BE2C (cell line): Measurements from ENCODE around the gene ARMC9.

Experiments used
- DNase-seq: peaks from one replicate; pipeline ENCODE4 v3.0.0-alpha.2; 2020
- H3K27me3 ChIP-seq: fragments of 250-450 bp; sonication (Bioruptor Pico); 2 replicates; pipeline ENCODE4 v1.5.1; 2020; ENCODE audit warnings: mild to moderate bottlenecking
- H3K36me3 ChIP-seq: fragments of 250-450 bp; sonication (Bioruptor Pico); 2 replicates; pipeline ENCODE4 v1.5.1; 2020; ENCODE audit warnings: mild to moderate bottlenecking
- H3K4me1 ChIP-seq: fragments of 250-450 bp; sonication (Bioruptor Pico); 2 replicates; pipeline ENCODE4 v1.5.1; 2020
- H3K4me3 ChIP-seq: 2 replicates; pipeline ENCODE4 v1.5.1; 2011; ENCODE audit warnings: low read depth, low read length
- H3K9me3 ChIP-seq: fragments of 250-450 bp; sonication (Bioruptor Pico); 2 replicates; pipeline ENCODE4 v1.5.1; 2020
- TF ChIP-seq, protein P1 (sequence below): IDR thresholded peaks from 2 replicates; pipeline ENCODE4 v1.5.1; 2012; ENCODE audit warnings: mild to moderate bottlenecking, low read depth, low read length

Gene ARMC9

DNA sequence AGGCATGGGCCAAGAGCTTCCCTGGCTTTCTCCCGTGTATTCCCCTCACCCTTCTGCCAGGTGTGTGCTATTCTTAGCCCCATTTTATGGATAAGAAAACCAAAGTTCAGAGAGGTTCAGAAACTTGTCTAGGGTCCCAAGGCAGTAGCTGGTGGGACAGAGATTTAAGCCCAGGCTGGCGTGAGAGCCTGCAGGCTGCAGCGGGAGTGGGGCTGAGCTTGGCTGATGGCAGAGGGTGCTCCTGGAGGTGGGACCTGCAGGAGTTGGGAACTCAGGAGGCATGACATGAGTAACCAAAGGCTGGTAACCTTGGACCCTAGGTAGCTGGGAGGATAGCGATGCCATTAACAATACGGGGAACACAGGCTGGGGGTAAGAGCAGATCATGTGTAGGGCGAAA, 109.8 kb downstream of the ARMC9 start:
- H3K27me3 ChIP-seq, result no peaks in the 10 kb centered on the region

DNA sequence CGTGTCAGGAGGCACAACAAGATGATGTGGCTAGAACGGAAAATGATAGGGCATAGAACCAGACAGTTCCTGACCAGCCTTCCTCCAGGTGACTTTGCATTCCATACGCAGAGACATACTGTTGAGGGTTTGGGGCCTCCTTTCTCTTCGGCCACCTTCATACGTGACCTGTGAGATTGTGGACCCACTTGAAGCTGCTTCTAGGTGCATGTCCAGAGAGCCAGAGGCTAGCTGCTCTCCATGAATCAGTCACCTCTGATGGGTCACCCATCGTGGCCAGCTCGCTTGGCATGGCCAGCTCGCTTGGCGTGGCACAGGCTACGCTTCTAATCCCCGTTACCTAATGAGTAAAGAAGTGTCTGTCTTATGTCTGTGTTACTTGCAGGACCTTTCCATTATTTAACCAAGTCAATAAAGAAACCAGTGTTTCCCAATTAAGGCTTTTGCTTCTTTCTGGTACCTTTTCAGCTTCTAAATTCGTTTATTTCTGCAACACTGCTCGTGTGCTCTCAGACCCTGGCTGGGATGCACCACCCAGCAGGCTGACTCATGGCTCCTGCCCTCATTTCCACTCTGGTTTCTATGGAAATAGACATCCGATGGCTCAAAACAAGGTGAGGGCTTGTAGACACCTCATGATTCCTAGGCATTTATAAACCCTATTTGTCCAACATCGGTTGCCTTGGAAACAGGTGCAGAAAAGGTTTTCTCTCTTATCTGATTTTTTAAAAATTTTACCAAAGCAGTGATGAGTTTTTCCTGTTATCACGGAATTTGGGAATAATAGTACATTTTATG, 110.4 kb downstream of the ARMC9 start:
- Histone ChIP-seq H3K27me3 (no peaks in the 10 kb centered on the region), H3K36me3 (no peaks in the 10 kb centered on the region), H3K4me1 (peaks cover 4% of the 10 kb centered on the region), H3K4me3 (no peak overlapping the region), H3K9me3 (no peaks in the 10 kb centered on the region)
- TF ChIP-seq, protein P1, sequence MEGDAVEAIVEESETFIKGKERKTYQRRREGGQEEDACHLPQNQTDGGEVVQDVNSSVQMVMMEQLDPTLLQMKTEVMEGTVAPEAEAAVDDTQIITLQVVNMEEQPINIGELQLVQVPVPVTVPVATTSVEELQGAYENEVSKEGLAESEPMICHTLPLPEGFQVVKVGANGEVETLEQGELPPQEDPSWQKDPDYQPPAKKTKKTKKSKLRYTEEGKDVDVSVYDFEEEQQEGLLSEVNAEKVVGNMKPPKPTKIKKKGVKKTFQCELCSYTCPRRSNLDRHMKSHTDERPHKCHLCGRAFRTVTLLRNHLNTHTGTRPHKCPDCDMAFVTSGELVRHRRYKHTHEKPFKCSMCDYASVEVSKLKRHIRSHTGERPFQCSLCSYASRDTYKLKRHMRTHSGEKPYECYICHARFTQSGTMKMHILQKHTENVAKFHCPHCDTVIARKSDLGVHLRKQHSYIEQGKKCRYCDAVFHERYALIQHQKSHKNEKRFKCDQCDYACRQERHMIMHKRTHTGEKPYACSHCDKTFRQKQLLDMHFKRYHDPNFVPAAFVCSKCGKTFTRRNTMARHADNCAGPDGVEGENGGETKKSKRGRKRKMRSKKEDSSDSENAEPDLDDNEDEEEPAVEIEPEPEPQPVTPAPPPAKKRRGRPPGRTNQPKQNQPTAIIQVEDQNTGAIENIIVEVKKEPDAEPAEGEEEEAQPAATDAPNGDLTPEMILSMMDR, result no peak
- DNase-seq, result no peak

More for the DNA sequence above, 109.8 kb downstream of the ARMC9 start:
- Histone ChIP-seq H3K4me3 (no peak overlapping the region), H3K36me3 (no peaks in the 10 kb centered on the region), H3K9me3 (no peaks in the 10 kb centered on the region), H3K4me1 (peaks cover 4% of the 10 kb centered on the region)
- TF ChIP-seq, protein P1, result no peak
- DNase-seq, result no peak

DNA sequence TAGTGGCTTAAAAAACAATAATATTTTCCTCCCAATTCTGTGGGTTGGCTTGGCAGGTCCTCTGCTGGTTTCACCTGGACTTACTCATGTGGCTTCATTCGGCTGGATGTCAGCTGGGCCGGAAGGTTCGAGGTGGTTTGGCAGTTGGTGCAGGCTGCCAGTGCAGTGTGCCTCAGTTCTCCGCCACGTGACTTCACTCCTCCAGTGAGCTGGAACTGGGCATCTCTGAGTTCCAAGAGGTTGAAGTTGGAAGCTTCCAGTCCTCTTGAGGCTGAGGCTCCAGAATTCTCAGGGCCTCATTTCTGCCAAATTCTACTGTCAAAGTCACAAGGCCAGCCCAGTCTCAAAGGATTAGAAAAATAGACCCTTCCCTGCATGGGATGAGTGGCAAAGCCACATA, 113.6 kb downstream of the ARMC9 start:
- H3K27me3 ChIP-seq, result no peaks in the 10 kb centered on the region
- no peaks in the 10 kb centered on the region for H3K9me3 ChIP-seq
- H3K36me3 ChIP-seq, result no peaks in the 10 kb centered on the region
- TF ChIP-seq, protein P1, result no peak
- no peak for DNase-seq
- H3K4me1 ChIP-seq, result no peaks in the 10 kb centered on the region
- H3K4me3 ChIP-seq, result no peak overlapping the region

DNA sequence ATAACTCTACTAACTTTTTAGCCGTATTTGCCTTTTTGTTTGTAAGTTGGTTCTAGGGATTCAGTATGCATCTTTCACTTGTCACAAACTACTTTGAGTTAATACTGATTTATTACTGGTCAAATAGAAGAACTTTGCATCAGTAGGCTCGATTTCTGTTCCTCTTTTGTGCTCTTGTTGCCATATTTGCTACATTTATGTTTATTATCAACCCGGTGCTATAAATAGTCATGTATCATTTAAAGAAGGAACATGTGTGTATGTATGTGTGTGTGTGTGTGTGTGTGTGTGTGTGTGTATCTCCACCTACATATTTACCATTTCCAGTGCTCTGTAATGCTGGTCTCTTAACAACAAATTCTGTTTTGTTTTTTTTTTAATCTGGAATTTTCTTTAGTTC, 117.5 kb downstream of the ARMC9 start:
- Histone ChIP-seq H3K9me3 (no peaks in the 10 kb centered on the region), H3K4me3 (no peak overlapping the region), H3K4me1 (no peaks in the 10 kb centered on the region), H3K36me3 (peaks cover under 1% of the 10 kb centered on the region; the same call in 1 of the 2 replicates), H3K27me3 (no peaks in the 10 kb centered on the region)
- no peak for DNase-seq
- TF ChIP-seq, protein P1, result no peak

DNA sequence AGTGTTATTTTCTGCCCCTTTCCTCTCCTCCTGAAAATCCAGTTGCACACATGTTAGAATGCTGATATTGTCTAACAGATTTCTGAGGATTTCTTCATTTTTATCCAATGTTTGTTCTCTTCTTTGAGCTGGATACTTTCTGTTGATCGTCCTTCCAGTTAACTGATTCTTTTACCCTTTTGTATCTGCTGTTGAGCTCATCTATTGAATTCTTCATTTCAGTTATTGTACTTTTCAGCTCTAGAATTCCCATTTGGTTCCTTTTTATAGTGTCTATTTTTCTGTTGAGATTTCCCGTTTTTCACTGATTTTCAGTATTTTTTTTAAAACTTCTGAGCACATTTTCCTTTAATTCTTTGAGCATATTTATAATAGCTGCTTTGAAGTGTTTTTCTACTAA, 119.1 kb downstream of the ARMC9 start:
- peaks cover 3% of the 10 kb centered on the region; the same call in 1 of the 2 replicates for H3K36me3 ChIP-seq
- no peaks in the 10 kb centered on the region for H3K9me3 ChIP-seq
- no peaks in the 10 kb centered on the region for H3K27me3 ChIP-seq
- H3K4me1 ChIP-seq, result no peaks in the 10 kb centered on the region
- DNase-seq, result no peak
- TF ChIP-seq, protein P1, result no peak
- no peak overlapping the region for H3K4me3 ChIP-seq

DNA sequence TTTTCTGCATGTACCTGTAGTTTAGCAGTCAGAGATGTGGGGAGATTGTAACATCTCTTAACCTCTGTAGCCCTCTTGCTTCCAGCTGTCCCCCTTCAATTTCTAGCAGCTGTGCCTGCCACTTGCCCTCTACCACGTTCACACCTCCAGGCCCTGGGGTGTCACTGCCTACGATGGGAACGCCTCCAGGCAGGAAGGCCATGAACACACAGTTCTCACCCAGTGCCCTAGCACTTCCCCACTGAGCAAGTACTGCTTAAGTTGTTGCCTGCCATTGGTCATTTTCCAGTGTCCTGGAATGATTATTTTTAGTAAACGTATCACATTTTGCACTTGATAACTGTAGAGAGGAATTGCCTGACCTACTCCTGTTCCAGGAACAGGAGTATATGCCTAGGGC, 120.0 kb downstream of the ARMC9 start:
- H3K4me1 ChIP-seq, result no peaks in the 10 kb centered on the region
- H3K27me3 ChIP-seq, result no peaks in the 10 kb centered on the region
- H3K4me3 ChIP-seq, result no peak overlapping the region
- peaks cover 3% of the 10 kb centered on the region; the same call in 1 of the 2 replicates for H3K36me3 ChIP-seq
- DNase-seq, result no peak
- no peaks in the 10 kb centered on the region for H3K9me3 ChIP-seq
- TF ChIP-seq, protein P1, result no peak
